Parathyroid adenoma (tissue), 2 donors: ENCODE measurements around the gene FRMD1.
"Not testable (repeated sequence)": the region's sequence is repeated elsewhere in the genome, so short reads cannot be mapped to it uniquely, and the experiment has no call there.

Experiments used
- H2AFZ ChIP-seq: fragments of 300-600 bp; sonication (generic); one replicate; pipeline ENCODE4 v1.7.0; 2017; ENCODE audit warnings: antibody characterized with exemption, mild to moderate bottlenecking
- H3K27ac ChIP-seq: fragments of 300-600 bp; sonication (generic); one replicate; pipeline ENCODE4 v1.7.0; 2017
- H3K27me3 ChIP-seq: fragments of 300-600 bp; sonication (generic); one replicate; pipeline ENCODE4 v1.7.0; 2017; ENCODE audit warnings: low read length; ENCODE audit not compliant: control insufficient read depth, insufficient read depth
- H3K36me3 ChIP-seq: fragments of 300-600 bp; sonication (generic); one replicate; pipeline ENCODE4 v1.7.0; 2017; ENCODE audit warnings: low read length; ENCODE audit not compliant: control insufficient read depth, insufficient read depth
- H3K4me1 ChIP-seq: fragments of 300-600 bp; sonication (generic); one replicate; pipeline ENCODE4 v1.7.0; 2017; ENCODE audit warnings: control low read depth
- H3K4me2 ChIP-seq: fragments of 300-600 bp; sonication (generic); one replicate; pipeline ENCODE4 v1.7.0; 2017; ENCODE audit warnings: low read length
- H3K4me3 ChIP-seq: fragments of 300-600 bp; sonication (generic); one replicate; pipeline ENCODE4 v1.7.0; 2017; ENCODE audit warnings: low read depth, low read length
- H3K79me2 ChIP-seq: fragments of 300-600 bp; sonication (generic); one replicate; pipeline ENCODE4 v1.7.0; 2017; ENCODE audit warnings: control low read depth
- H3K9ac ChIP-seq: fragments of 300-600 bp; sonication (generic); one replicate; pipeline ENCODE4 v1.7.0; 2017; ENCODE audit warnings: mild to moderate bottlenecking
- H3K9me3 ChIP-seq: fragments of 300-600 bp; sonication (generic); one replicate; pipeline ENCODE4 v1.7.0; 2017; ENCODE audit warnings: low read length; ENCODE audit not compliant: control insufficient read depth
- CTCF ChIP-seq: fragments of 300-600 bp; sonication (generic); IDR thresholded peaks from one replicate; pipeline ENCODE4 v1.7.0; 2017; ENCODE audit warnings: antibody characterized with exemption, mild to moderate bottlenecking
- donor health status: primary hyperparathyroidism.

The FRMD1 gene

GRCh38 chr6:168081858-168082546, 3.0 kb upstream of the FRMD1 start:
- Histone ChIP-seq H3K36me3 (no peaks in the 10 kb centered on the region), H3K27me3 (no peaks in the 10 kb centered on the region), H3K4me3 (no peak overlapping the region), H3K4me1 (no peaks in the 10 kb centered on the region), H3K9me3 (no peaks in the 10 kb centered on the region), H3K79me2 (no peaks in the 10 kb centered on the region), H3K4me2 (no peak overlapping the region), H3K9ac (no peak overlapping the region), H2AFZ (no peak overlapping the region), H3K27ac (no peak overlapping the region)
- TF ChIP-seq CTCF: no peak

- Histone ChIP-seq H3K4me1 (no peaks in the 10 kb centered on the region), H3K4me2 (no peak overlapping the region), H3K27ac (no peak overlapping the region), H3K27me3 (no peaks in the 10 kb centered on the region), H3K79me2 (no peaks in the 10 kb centered on the region), H3K9me3 (no peaks in the 10 kb centered on the region), H2AFZ (no peak overlapping the region), H3K36me3 (no peaks in the 10 kb centered on the region), H3K9ac (no peak overlapping the region), H3K4me3 (no peak overlapping the region)
- no peak for TF ChIP-seq CTCF
These were observed 1.5 kb upstream of the FRMD1 start for GRCh38 chr6:168080393-168081077.

- H3K9ac ChIP-seq: no peak overlapping the region
- no peaks in the 10 kb centered on the region for H3K9me3 ChIP-seq
- H2AFZ ChIP-seq: no peak overlapping the region
- no peak for TF ChIP-seq CTCF
- no peak overlapping the region for H3K27ac ChIP-seq
- H3K4me1 ChIP-seq: no peaks in the 10 kb centered on the region
- H3K79me2 ChIP-seq: no peaks in the 10 kb centered on the region
- H3K36me3 ChIP-seq: no peaks in the 10 kb centered on the region
- H3K27me3 ChIP-seq: no peaks in the 10 kb centered on the region
- H3K4me3 ChIP-seq: no peak overlapping the region
- no peak overlapping the region for H3K4me2 ChIP-seq
These were observed 653 bp downstream of the FRMD1 start for GRCh38 chr6:168078175-168078942.

- not testable (repeated sequence) for H3K4me3 ChIP-seq, H3K36me3 ChIP-seq, H3K79me2 ChIP-seq, H3K27me3 ChIP-seq, H3K9me3 ChIP-seq, H3K27ac ChIP-seq, H3K9ac ChIP-seq, H2AFZ ChIP-seq, H3K4me1 ChIP-seq, H3K4me2 ChIP-seq
These were observed 1.6 kb downstream of the FRMD1 start for GRCh38 chr6:168077401-168077800.

GRCh38 chr6:168075787-168076202, 3.2 kb downstream of the FRMD1 start:
- no peaks in the 10 kb centered on the region for H3K4me1 ChIP-seq
- no peak for TF ChIP-seq CTCF

More at GRCh38 chr6:168075787-168076202, 3.2 kb downstream of the FRMD1 start:
- H2AFZ ChIP-seq: no peak overlapping the region
- H3K4me2 ChIP-seq: no peak overlapping the region
- H3K4me3 ChIP-seq: no peak overlapping the region
- H3K9ac ChIP-seq: no peak overlapping the region
- no peaks in the 10 kb centered on the region for H3K27me3 ChIP-seq
- H3K36me3 ChIP-seq: no peaks in the 10 kb centered on the region
- H3K27ac ChIP-seq: no peak overlapping the region
- no peaks in the 10 kb centered on the region for H3K79me2 ChIP-seq
- no peaks in the 10 kb centered on the region for H3K9me3 ChIP-seq
